ENCODE results near the gene TOP3A.

- TF ChIP-seq POLR2A (IDR thresholded peaks at IDR 0.05), result no peak
- TF ChIP-seq CTCF (IDR thresholded peaks at IDR 0.05), result no peak
- TF ChIP-seq POLR2AphosphoS5 (IDR thresholded peaks at IDR 0.05), result no peak
Observed at GRCh38 chr17:18262641-18263040, 52.2 kb downstream of the TOP3A start.

All from prostate gland (tissue), 2 donors.